ENCODE data around the gene PPP5C.
"Not testable (repeated sequence)": the region's sequence is repeated elsewhere in the genome, so short reads cannot be mapped to it uniquely, and the experiment has no call there.

Gene PPP5C

DNA sequence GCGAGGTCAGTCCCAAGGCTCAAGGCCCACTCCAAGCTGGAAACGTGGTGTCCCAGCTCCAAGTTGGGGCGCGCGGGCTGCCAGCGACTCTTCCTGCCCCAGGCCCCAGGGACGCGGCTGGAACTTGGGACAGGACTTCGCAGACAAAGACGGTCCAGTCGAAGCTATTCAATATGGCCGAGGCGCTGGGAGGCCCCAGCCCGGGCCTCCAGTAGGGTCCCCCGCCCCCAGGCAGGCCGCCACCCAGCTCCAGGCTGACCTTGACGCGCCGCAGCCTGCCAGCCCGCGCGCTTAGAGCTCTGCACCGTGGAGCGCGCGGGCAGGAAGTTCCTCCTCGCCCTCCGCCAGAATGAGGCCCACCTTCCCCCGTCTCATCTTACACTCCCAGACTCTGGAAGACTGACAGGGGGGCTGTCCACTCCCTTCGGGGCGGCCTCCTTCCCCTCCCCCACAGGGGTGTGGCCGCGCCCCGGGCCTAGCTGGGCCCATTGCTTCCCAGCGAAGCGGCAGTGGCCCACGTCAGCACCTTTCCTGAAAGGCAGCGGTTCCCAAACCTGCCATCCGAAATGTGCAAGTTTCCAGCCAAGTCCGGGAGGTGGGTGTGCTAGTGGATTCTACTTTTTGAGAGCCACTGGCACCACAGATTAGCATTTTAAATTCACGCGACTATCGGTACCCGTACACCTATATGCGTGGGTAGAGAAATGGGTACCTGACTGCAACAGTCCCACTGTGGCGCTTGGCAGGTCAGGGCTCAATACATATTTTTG, 66.6 kb downstream of the PPP5C start, which contains the start of gene CCDC8:
TSS of gene CCDC8 (minus strand) at position 303 of the 770 bp plus-strand sequence. CDS start 754 bp downstream, outside the sequence.
- Mint-ChIP-seq H3K4me1 (peaks cover 47% of the 10 kb centered on the region), H3K36me3 (ENCODE audit: low read depth) (peaks cover 35% of the 10 kb centered on the region), H3K27ac (peak within 1 kb of the TSS; percentile 99), H3K4me3 (peak within 1 kb of the TSS; percentile 97 to 100 (median 98)), H3K9me3 (no peaks in the 10 kb centered on the region), H3K27me3 (ENCODE audit: low read depth) (no peaks in the 10 kb centered on the region)
- TF ChIP-seq, protein P1, sequence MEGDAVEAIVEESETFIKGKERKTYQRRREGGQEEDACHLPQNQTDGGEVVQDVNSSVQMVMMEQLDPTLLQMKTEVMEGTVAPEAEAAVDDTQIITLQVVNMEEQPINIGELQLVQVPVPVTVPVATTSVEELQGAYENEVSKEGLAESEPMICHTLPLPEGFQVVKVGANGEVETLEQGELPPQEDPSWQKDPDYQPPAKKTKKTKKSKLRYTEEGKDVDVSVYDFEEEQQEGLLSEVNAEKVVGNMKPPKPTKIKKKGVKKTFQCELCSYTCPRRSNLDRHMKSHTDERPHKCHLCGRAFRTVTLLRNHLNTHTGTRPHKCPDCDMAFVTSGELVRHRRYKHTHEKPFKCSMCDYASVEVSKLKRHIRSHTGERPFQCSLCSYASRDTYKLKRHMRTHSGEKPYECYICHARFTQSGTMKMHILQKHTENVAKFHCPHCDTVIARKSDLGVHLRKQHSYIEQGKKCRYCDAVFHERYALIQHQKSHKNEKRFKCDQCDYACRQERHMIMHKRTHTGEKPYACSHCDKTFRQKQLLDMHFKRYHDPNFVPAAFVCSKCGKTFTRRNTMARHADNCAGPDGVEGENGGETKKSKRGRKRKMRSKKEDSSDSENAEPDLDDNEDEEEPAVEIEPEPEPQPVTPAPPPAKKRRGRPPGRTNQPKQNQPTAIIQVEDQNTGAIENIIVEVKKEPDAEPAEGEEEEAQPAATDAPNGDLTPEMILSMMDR (IDR thresholded peaks at IDR 0.05; ENCODE audit: unreplicated experiment in 3 of 3) = no peak

DNA sequence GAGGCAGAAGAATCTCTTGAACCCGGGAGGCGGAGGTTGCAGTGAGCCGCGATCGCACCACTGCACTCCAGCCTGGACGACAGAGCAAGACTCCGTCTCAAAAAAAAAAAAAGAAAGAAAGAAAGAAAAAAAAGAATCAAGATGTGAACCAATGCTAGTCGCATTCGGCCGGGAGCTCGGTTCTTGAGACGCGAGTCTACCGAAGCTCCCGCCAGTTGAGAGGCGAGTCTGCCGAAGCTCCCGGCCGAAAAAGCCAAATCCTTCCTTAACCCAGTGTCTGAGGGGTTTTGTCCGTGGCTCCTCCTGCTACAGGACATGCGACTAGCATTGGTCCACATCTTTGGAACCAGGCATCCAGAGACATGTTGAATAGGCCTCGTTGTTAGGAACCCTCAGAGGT, 68.0 kb downstream of the PPP5C start:
- not testable (repeated sequence) for H3K9me3 Mint-ChIP-seq; H3K27me3 Mint-ChIP-seq (ENCODE audit: low read depth)
- Mint-ChIP-seq H3K27ac (peak overlapping the region; percentile 96 to 99 (median 99)), H3K36me3 (ENCODE audit: low read depth) (peaks cover 31% of the 10 kb centered on the region), H3K4me1 (peaks cover 42% of the 10 kb centered on the region), H3K4me3 (peak overlapping the region; percentile 32 to 80 (median 79))

DNA sequence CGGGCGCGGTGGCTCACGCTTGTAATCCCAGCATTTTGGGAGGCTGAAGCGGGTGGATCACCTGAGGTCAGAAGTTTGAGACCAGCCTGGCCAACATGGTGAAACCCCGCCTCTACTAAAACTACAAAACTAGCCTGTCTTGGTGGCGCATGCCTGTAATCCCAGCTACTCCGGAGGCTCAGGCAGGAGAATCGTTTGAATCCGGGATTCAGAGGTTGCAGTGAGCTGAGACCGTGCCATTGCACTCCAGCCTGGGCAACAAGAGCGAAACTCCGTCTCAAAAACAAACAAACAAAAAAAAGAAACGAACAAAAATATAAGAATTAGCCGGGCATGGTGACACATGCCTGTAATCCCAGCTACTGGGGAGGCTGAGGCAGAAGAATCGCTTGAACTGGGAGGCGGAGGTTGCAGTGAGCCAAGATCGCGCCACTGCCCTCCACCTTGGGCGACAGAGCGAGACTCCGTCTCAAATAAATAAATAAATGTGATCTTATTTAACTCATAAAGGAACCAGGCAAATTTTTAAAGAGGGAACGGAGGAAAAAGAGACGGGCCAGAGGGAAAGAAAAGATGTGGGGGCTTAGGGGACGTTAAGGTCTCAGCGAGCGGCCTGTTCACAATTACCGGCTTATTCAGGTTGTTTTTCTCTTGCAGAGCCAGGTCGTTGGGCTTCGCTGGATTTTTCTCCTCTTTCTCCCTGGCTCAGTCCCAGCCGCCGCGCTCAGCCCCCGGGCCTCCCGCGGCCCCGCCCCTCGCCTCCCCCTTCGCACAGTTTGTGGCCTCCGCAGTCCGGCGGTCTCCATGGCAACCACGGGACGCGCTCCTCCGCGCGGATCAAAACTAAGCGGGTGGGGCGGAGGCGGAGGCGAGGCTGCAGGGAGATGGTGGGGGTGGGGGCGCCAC, 69.2 kb downstream of the PPP5C start:
- Mint-ChIP-seq H3K4me3 (peak overlapping the region; percentile 76 to 80 (median 79)), H3K27ac (peak overlapping the region; percentile 96 to 99 (median 99)), H3K36me3 (ENCODE audit: low read depth) (peaks cover 20% of the 10 kb centered on the region), H3K4me1 (peaks cover 34% of the 10 kb centered on the region)
- not testable (repeated sequence) for H3K9me3 Mint-ChIP-seq; H3K27me3 Mint-ChIP-seq (ENCODE audit: low read depth)

DNA sequence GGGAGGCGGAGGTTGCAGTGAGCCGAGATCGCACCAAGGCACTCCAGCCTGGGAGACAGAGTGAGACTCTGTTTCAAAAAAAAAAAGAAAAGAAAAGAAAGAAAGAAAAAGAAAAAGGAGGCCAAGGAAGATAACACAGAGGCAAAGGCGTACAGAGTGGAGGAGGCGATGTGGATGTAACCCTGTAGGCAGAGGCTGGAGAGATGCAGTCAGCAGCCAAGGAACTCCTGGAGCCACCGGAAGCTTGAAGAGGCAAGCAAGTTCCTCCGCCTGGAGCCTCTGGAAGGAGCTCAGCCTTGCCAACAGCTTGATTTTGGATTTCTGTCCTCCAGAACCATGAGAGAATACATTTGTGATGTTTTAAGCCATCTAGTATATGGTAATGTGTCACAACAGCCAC, 73.2 kb downstream of the PPP5C start:
- TF ChIP-seq, protein P1 (IDR thresholded peaks at IDR 0.05; ENCODE audit: unreplicated experiment in 3 of 3) = no peak
- no peaks in the 10 kb centered on the region for H3K9me3 Mint-ChIP-seq
- H3K4me3 Mint-ChIP-seq = no peak overlapping the region
- no peaks in the 10 kb centered on the region for H3K36me3 Mint-ChIP-seq (ENCODE audit: low read depth)
- peak overlapping the region; percentile 46 to 63 (median 58) for H3K27ac Mint-ChIP-seq
- peaks cover 27% of the 10 kb centered on the region for H3K4me1 Mint-ChIP-seq
- peaks cover 2% of the 10 kb centered on the region for H3K27me3 Mint-ChIP-seq (ENCODE audit: low read depth)

DNA sequence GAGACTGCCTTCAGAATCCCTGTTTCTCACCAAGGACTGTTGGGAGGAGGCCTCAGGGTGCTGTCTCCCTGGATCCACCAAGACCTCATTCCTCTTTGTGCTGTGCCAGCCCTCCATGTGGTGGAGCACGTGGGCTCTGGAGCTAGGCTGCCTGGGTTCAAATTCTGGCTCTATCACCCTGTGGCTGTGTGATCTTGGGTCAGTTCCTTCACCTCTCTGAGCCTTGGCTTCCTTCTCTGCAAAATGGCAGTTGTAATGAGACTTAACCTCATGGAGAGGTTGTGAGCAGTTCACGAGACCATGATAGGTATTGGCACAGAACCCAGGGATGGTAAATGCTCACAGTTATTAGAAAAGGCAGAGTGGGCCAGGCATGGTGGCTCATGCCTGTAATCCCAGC, 75.5 kb downstream of the PPP5C start:
- Mint-ChIP-seq H3K9me3 (no peaks in the 10 kb centered on the region), H3K27me3 (ENCODE audit: low read depth) (peaks cover 3% of the 10 kb centered on the region), H3K4me1 (peaks cover 26% of the 10 kb centered on the region), H3K27ac (peak overlapping the region in 1 of 3 experiments; percentile 28), H3K4me3 (no peak overlapping the region), H3K36me3 (ENCODE audit: low read depth) (no peaks in the 10 kb centered on the region)
- TF ChIP-seq, protein P1 (IDR thresholded peaks at IDR 0.05; ENCODE audit: unreplicated experiment in 3 of 3) = no peak

DNA sequence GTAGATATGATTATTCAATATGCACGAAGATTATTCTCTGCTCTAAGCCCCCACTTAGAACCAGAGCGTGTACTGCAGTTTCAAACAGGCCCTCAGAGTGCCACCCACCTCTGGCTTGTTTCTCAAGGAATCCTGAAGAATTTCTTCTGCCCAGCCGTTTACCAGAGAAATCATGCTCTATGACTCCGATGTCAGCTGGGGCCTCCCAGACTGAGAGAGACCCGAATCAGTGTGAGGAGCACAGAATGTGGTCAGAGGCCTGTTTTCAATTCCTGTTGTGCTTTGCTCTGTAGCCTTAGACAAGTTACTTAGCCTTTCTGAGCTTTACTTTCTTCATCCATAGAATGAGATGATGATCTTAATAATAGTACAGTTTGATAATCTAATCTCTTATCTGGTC, 76.3 kb downstream of the PPP5C start:
- Mint-ChIP-seq H3K4me1 (peaks cover 34% of the 10 kb centered on the region), H3K36me3 (ENCODE audit: low read depth) (no peaks in the 10 kb centered on the region), H3K4me3 (peak overlapping the region in 2 of 3 experiments; percentile 8 to 10), H3K27me3 (ENCODE audit: low read depth) (peaks cover 8% of the 10 kb centered on the region), H3K9me3 (no peaks in the 10 kb centered on the region), H3K27ac (peak overlapping the region; percentile 65 to 93 (median 74))
- TF ChIP-seq, protein P1 (IDR thresholded peaks at IDR 0.05; ENCODE audit: unreplicated experiment in 3 of 3) = no peak

All from nephron (organoid).